HCT116 (cell line): ENCODE data around the gene NRXN2. TPM values are rescaled to one million over a fixed set of nuclear protein-coding genes. Genes with fewer than 3 reads are reported as not detected.

Experiments
- ATAC-seq: fragments of 200-7000 bp; cut with Tn5 transposase; 2 replicates; pipeline ENCODE4 v1.9.1; 2020; ENCODE audit warnings: mild to moderate bottlenecking, moderate library complexity
- BruUV-seq: library from RNA; stranded (reverse); fragments of 400-500 nt; replicated peaks from 2 replicates; lab custom pipeline; 2021; lab: Mats Ljungman, UMichigan
- CTCF ChIA-PET: fragments of 300-600 bp; sonication (Branson Sonifier 250); formaldehyde crosslinking; loops from one replicate; lab custom pipeline; 2021; ENCODE audit warnings: antibody characterized with exemption; lab: Charles Lee
- POLR2A ChIA-PET: fragments of 300-600, 350-600 bp; sonication (Branson Sonifier 250); formaldehyde crosslinking; loops from one replicate; lab custom pipeline; 2021; ENCODE audit warnings: antibody characterized with exemption; lab: Charles Lee
- RAD21 ChIA-PET, 2 experiments: fragments of 300-600 bp; sonication (Branson Sonifier 250); formaldehyde crosslinking; loops; one replicate each; lab custom pipeline; 2023; ENCODE audit warnings: low total read pairs in 2 of 2; ENCODE audit not compliant: uncharacterized antibody in 2 of 2, unreplicated experiment in 2 of 2, low non-redundant PET in 1 of 2; lab: Charles Lee
- DNase-seq: peaks from one replicate; pipeline ENCODE4 v3.0.0-alpha.2; 2010; ENCODE audit warnings: low read depth, low spot score
- H2AFZ ChIP-seq: fragments of 200-600 bp; shearing (Covaris generic), sonication (generic); 2 replicates; pipeline ENCODE4 v1.6.1; 2017; ENCODE audit warnings: low read depth, mixed run types, mixed read lengths, antibody characterized with exemption, low read length; ENCODE audit not compliant: poor library complexity, severe bottlenecking
- H3K27ac ChIP-seq: 2 replicates; pipeline ENCODE4 v1.5.1; 2012; ENCODE audit warnings: low read depth, low read length
- H3K27me3 ChIP-seq: fragments of 200-600 bp; sonication (generic); 2 replicates; pipeline ENCODE4 v1.6.1; 2016; ENCODE audit warnings: mixed run types, low read length, mixed read lengths; ENCODE audit not compliant: insufficient read depth
- H3K36me3 ChIP-seq, 2 experiments: fragments of 200-500 bp in 1 of 2; fragments of 200-600 bp in 1 of 2; sonication (Bioruptor generic) in 1 of 2; sonication (generic) in 1 of 2; 2 replicates each; pipeline versions ENCODE4 v1.5.1 to v1.6.1; 2014 to 2016; ENCODE audit warnings: low read length in 2 of 2, inconsistent platforms in 1 of 2, mixed read lengths in 1 of 2, mixed run types in 1 of 2; ENCODE audit not compliant: insufficient read depth in 2 of 2, control insufficient read depth in 1 of 2
- H3K4me1 ChIP-seq, 2 experiments: fragments of 200-600 bp in 1 of 2; sonication (generic) in 1 of 2; 2 replicates each; pipeline versions ENCODE4 v1.5.1 to v1.6.1; 2012 to 2017; ENCODE audit warnings: low read length in 2 of 2, inconsistent platforms in 1 of 2, mild to moderate bottlenecking in 1 of 2, mixed read lengths in 1 of 2, mixed run types in 1 of 2, moderate library complexity in 1 of 2; ENCODE audit not compliant: insufficient read depth in 2 of 2, control insufficient read depth in 1 of 2
- H3K4me2 ChIP-seq: fragments of 200-600 bp; sonication (generic); 2 replicates; pipeline ENCODE4 v1.6.1; 2017; ENCODE audit warnings: mixed run types, low read length, mixed read lengths
- H3K4me3 ChIP-seq, 2 experiments: fragments of 200-600 bp in 1 of 2; sonication (generic) in 1 of 2; replicated peaks in 1 of 2; 2 replicates each; pipeline ENCODE4 v1.5.1; 2011 to 2016; ENCODE audit warnings: low read length in 2 of 2, control low read depth in 1 of 2, low read depth in 1 of 2, mild to moderate bottlenecking in 1 of 2, mixed read lengths in 1 of 2, mixed run types in 1 of 2
- H3K79me2 ChIP-seq: fragments of 200-600 bp; sonication (generic); 2 replicates; pipeline ENCODE4 v1.6.1; 2017; ENCODE audit warnings: mild to moderate bottlenecking, mixed run types, low read length, moderate library complexity, mixed read lengths; ENCODE audit not compliant: insufficient read depth
- H3K9ac ChIP-seq: fragments of 200-600 bp; sonication (generic); 2 replicates; pipeline ENCODE4 v1.6.1; 2016; ENCODE audit warnings: low read length, mixed read lengths
- H3K9me2 ChIP-seq: fragments of 200-600 bp; sonication (generic), shearing (Covaris generic); 2 replicates; pipeline ENCODE4 v1.6.1; 2017; ENCODE audit warnings: mixed run types, mild to moderate bottlenecking, moderate library complexity; ENCODE audit not compliant: insufficient read depth
- H3K9me3 ChIP-seq, 2 experiments: fragments of 200-500 bp in 1 of 2; fragments of 200-600 bp in 1 of 2; sonication (Bioruptor generic) in 1 of 2; sonication (generic) in 1 of 2; 2 replicates each; pipeline ENCODE4 v1.6.1; 2014 to 2017; ENCODE audit warnings: low read length in 2 of 2, mixed read lengths in 2 of 2, inconsistent platforms in 1 of 2, low read depth in 1 of 2, mild to moderate bottlenecking in 1 of 2, mixed run types in 1 of 2, moderate library complexity in 1 of 2; ENCODE audit not compliant: control insufficient read depth in 1 of 2, insufficient read depth in 1 of 2
- H4K20me1 ChIP-seq: fragments of 200-600 bp; sonication (generic), shearing (Covaris generic); 2 replicates; pipeline ENCODE4 v1.6.1; 2017; ENCODE audit warnings: mixed run types, mild to moderate bottlenecking, moderate library complexity; ENCODE audit not compliant: insufficient read depth
- CBX3 ChIP-seq: IDR thresholded peaks from 2 replicates; pipeline ENCODE4 v1.6.1; 2012; ENCODE audit warnings: low read depth
- EGR1 ChIP-seq: IDR thresholded peaks from 2 replicates; pipeline ENCODE4 v1.6.1; 2012; ENCODE audit warnings: low read depth
- ELF1 ChIP-seq: IDR thresholded peaks from 2 replicates; pipeline ENCODE4 v1.6.1; 2012; ENCODE audit warnings: low read depth, borderline replicate concordance
- FOSL1 ChIP-seq: IDR thresholded peaks from 2 replicates; pipeline ENCODE4 v1.6.1; 2012; ENCODE audit warnings: low read depth
- POLR2A ChIP-seq: IDR thresholded peaks from 2 replicates; pipeline ENCODE4 v1.7.0; 2011; ENCODE audit warnings: borderline replicate concordance; ENCODE audit not compliant: insufficient read depth, insufficient read length; ENCODE audit errors: extremely low read depth
- POLR2AphosphoS5 ChIP-seq: IDR thresholded peaks from 2 replicates; pipeline ENCODE4 v1.6.1; 2011; ENCODE audit warnings: mild to moderate bottlenecking, low read depth, low read length, moderate library complexity
- SIN3A ChIP-seq: IDR thresholded peaks from 2 replicates; pipeline ENCODE4 v1.6.1; 2012; ENCODE audit warnings: low read depth
- SP1 ChIP-seq: IDR thresholded peaks from 2 replicates; pipeline ENCODE4 v1.6.1; 2012; ENCODE audit warnings: low read depth
- YY1 ChIP-seq: IDR thresholded peaks from 2 replicates; pipeline ENCODE4 v1.6.1; 2011; ENCODE audit warnings: low read length, low read depth, moderate library complexity, mild to moderate bottlenecking; ENCODE audit not compliant: insufficient replicate concordance; ENCODE audit errors: extremely low read depth
- ZBTB33 ChIP-seq: IDR thresholded peaks from 2 replicates; pipeline ENCODE4 v1.6.1; 2011; ENCODE audit warnings: mild to moderate bottlenecking, low read length, moderate library complexity; ENCODE audit not compliant: insufficient replicate concordance; ENCODE audit errors: extremely low read depth
- ZFX ChIP-seq: fragments of 450-650 bp; IDR thresholded peaks from 2 replicates; pipeline ENCODE4 v1.6.1; 2017
- ZNF274 ChIP-seq: fragments of 200-500 bp; sonication (Bioruptor generic); IDR thresholded peaks from 2 replicates; pipeline ENCODE4 v1.6.1; 2014; ENCODE audit warnings: mild to moderate bottlenecking, low read depth, low read length, inconsistent platforms
- intact Hi-C: fragments of 100-400 bp; cut with micrococcal nuclease; formaldehyde crosslinking; loops from 2 replicates; pipeline ENCODE4 v1.10.0; 2022
- total RNA-seq: library from RNA; stranded (reverse); gene quantifications from one replicate; pipeline ENCODE4 v1.2.1, GENCODE V29; 2021; ENCODE audit not compliant: unreplicated experiment
- TF ChIP-seq, protein P1 (sequence below), 3 experiments: fragments of 200-600 bp in 1 of 3; sonication (generic) in 1 of 3; IDR thresholded peaks in 2 of 3; conservative IDR thresholded peaks in 1 of 3; 2 replicates each; pipeline ENCODE4 v1.5.1; 2012 to 2017; ENCODE audit warnings: low read depth in 2 of 3, low read length in 2 of 3, antibody characterized with exemption in 1 of 3, borderline replicate concordance in 1 of 3, control low read depth in 1 of 3, mild to moderate bottlenecking in 1 of 3, mixed read lengths in 1 of 3, mixed run types in 1 of 3, moderate library complexity in 1 of 3; ENCODE audit not compliant: insufficient read depth in 1 of 3

The NRXN2 gene
- total RNA-seq, 1 experiment from 2014 or later, result 1.5 TPM

GRCh38 chr11:64772303-64773018, 49.5 kb upstream of the NRXN2 start:
- H3K27me3 ChIP-seq, result no peaks in the 10 kb centered on the region
- H3K36me3 ChIP-seq, result peaks cover 95 to 98% of the 10 kb centered on the region in 2 experiments
- DNase-seq (no peak), ATAC-seq (no peak)
- H3K79me2 ChIP-seq, result peaks cover 100% of the 10 kb centered on the region
- H3K9me3 ChIP-seq, result no peaks in the 10 kb centered on the region
- POLR2A ChIA-PET, result no interaction called here
- BruUV-seq, result no TSS peak
- H4K20me1 ChIP-seq, result peaks cover 73% of the 10 kb centered on the region
- no peaks in the 10 kb centered on the region for H3K9me2 ChIP-seq
- H3K4me3 ChIP-seq, result no peak overlapping the region
- no peak overlapping the region for H3K4me2 ChIP-seq
- no peak overlapping the region for H3K27ac ChIP-seq
- no peak overlapping the region for H2AFZ ChIP-seq
- peaks cover 6 to 13% of the 10 kb centered on the region in 2 experiments; a peak in 3 of 4 replicates for H3K4me1 ChIP-seq
- intact Hi-C loops, result no loop called here
- CTCF ChIA-PET, result interaction anchor here (0.8 kb wide), 1 partner anchor 10 kb away, joined by 3 read pairs; no protein-coding TSS in a partner anchor
- TF ChIP-seq CBX3 (no peak), ELF1 (no peak), ZFX (no peak), SIN3A (no peak), ZNF274 (no peak), EGR1 (no peak), SP1 (no peak), POLR2AphosphoS5 (no peak), POLR2A (no peak), FOSL1 (no peak), ZBTB33 (no peak), YY1 (no peak)
- TF ChIP-seq, protein P1, sequence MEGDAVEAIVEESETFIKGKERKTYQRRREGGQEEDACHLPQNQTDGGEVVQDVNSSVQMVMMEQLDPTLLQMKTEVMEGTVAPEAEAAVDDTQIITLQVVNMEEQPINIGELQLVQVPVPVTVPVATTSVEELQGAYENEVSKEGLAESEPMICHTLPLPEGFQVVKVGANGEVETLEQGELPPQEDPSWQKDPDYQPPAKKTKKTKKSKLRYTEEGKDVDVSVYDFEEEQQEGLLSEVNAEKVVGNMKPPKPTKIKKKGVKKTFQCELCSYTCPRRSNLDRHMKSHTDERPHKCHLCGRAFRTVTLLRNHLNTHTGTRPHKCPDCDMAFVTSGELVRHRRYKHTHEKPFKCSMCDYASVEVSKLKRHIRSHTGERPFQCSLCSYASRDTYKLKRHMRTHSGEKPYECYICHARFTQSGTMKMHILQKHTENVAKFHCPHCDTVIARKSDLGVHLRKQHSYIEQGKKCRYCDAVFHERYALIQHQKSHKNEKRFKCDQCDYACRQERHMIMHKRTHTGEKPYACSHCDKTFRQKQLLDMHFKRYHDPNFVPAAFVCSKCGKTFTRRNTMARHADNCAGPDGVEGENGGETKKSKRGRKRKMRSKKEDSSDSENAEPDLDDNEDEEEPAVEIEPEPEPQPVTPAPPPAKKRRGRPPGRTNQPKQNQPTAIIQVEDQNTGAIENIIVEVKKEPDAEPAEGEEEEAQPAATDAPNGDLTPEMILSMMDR (IDR thresholded peaks at IDR 0.05 in 2 of 3, conservative IDR thresholded peaks at IDR 0.05 in 1 of 3; ENCODE audit: borderline replicate concordance in 1 of 3, insufficient read depth in 1 of 3, low read depth in 2 of 3, low read length in 2 of 3), result no peak
- no peak overlapping the region for H3K9ac ChIP-seq
- RAD21 ChIA-PET, result no interaction called here
